GM10266 (cell line): ENCODE results near the gene TMED8.
"Not testable (repeated sequence)": the region's sequence is repeated elsewhere in the genome, so short reads cannot be mapped to it uniquely, and the experiment has no call there.

Source experiments
- DNase-seq: peaks from one replicate; pipeline ENCODE4 v3.0.0; 2012; ENCODE audit errors: extremely low spot score
- CTCF ChIP-seq: IDR thresholded peaks from 2 replicates; pipeline ENCODE4 v1.5.1; 2012; ENCODE audit warnings: mild to moderate bottlenecking, low read depth; ENCODE audit not compliant: control insufficient read depth, insufficient read depth; ENCODE audit errors: missing control alignments

Gene TMED8

GRCh38 chr14:77343662-77344061 is 33.2 kb downstream of the TMED8 start:
- TF ChIP-seq CTCF: no peak
- DNase-seq: no peak

GRCh38 chr14:77342726-77343397 is 34.0 kb downstream of the TMED8 start:
- TF ChIP-seq CTCF: no peak

GRCh38 chr14:77340389-77340788 is 36.5 kb downstream of the TMED8 start:
- DNase-seq: no peak
- no peak for TF ChIP-seq CTCF

More at GRCh38 chr14:77342726-77343397, 34.0 kb downstream of the TMED8 start:
- no peak for DNase-seq

- TF ChIP-seq CTCF: no peak
- DNase-seq: no peak
These were observed 37.5 kb downstream of the TMED8 start for GRCh38 chr14:77339407-77339806.

GRCh38 chr14:77338302-77338701 is 38.6 kb downstream of the TMED8 start:
- no peak for TF ChIP-seq CTCF
- DNase-seq: no peak

- no peak for DNase-seq
- no peak for TF ChIP-seq CTCF
These were observed 39.0 kb downstream of the TMED8 start for GRCh38 chr14:77337880-77338279.

- not testable (repeated sequence) for DNase-seq
These were observed 39.6 kb downstream of the TMED8 start for GRCh38 chr14:77337255-77337654.

- TF ChIP-seq CTCF: no peak
- DNase-seq: no peak
These were observed 41.3 kb downstream of the TMED8 start for GRCh38 chr14:77335576-77335975.
